ENCODE results near the gene GRK7. TPM values are rescaled to one million over a fixed set of nuclear protein-coding genes. Genes with fewer than 3 reads are reported as not detected.

The GRK7 gene
- total and polyA plus RNA-seq, 2 experiments from 2014 or later: 0.07 TPM; not detected in 1

DNA sequence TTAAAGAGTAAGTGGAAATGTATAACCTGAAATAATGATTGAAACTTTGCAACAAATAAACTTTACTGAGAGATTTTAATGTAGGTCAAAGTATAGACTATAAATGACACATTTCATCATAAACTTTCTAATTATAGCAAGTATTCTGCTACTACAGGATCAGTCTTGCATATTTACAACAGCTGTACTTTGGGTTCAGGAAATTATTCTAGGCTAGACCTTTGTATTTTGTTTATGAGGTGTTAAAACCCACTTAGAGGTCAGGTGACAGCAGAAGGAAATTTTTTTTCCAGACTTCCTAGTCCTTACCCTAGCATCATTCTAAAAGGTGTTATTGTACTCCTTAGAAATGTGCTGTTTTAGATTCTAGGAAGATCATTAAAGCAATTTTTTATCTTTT is 22.9 kb upstream of the GRK7 start:
- peaks cover 36% of the 10 kb centered on the region for H3K4me1 ChIP-seq (ENCODE audit: insufficient read depth)
- no peaks in the 10 kb centered on the region for H3K36me3 ChIP-seq (replicated peaks; ENCODE audit: insufficient read depth, low read depth)
- no peaks in the 10 kb centered on the region for H3K9me2 ChIP-seq (replicated peaks; ENCODE audit: insufficient read depth)
- H3K4me3 ChIP-seq: no peak overlapping the region
- no peak overlapping the region for H2AFZ ChIP-seq
- H3K79me2 ChIP-seq: peaks cover 65% of the 10 kb centered on the region
- TF ChIP-seq EZH2phosphoT487 (IDR thresholded peaks at IDR 0.05; ENCODE audit: low read depth, severe bottlenecking, unreplicated experiment) (no peak), EZH2 (IDR thresholded peaks at IDR 0.05; ENCODE audit: borderline replicate concordance) (no peak)
- TF ChIP-seq, protein P1, sequence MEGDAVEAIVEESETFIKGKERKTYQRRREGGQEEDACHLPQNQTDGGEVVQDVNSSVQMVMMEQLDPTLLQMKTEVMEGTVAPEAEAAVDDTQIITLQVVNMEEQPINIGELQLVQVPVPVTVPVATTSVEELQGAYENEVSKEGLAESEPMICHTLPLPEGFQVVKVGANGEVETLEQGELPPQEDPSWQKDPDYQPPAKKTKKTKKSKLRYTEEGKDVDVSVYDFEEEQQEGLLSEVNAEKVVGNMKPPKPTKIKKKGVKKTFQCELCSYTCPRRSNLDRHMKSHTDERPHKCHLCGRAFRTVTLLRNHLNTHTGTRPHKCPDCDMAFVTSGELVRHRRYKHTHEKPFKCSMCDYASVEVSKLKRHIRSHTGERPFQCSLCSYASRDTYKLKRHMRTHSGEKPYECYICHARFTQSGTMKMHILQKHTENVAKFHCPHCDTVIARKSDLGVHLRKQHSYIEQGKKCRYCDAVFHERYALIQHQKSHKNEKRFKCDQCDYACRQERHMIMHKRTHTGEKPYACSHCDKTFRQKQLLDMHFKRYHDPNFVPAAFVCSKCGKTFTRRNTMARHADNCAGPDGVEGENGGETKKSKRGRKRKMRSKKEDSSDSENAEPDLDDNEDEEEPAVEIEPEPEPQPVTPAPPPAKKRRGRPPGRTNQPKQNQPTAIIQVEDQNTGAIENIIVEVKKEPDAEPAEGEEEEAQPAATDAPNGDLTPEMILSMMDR (IDR thresholded peaks at IDR 0.05; ENCODE audit: poor library complexity): no peak
- H3K4me2 ChIP-seq: peak overlapping the region; percentile 73
- peaks cover 28% of the 10 kb centered on the region for H4K20me1 ChIP-seq (ENCODE audit: insufficient read depth, poor library complexity, severe bottlenecking)
- DNase-seq (ENCODE audit: low spot score): peak; percentile 39
- no peaks in the 10 kb centered on the region for H3K27me3 ChIP-seq
- H3K27ac ChIP-seq: peak overlapping the region; percentile 96
- H3K9me3 ChIP-seq (ENCODE audit: low read depth): no peaks in the 10 kb centered on the region

DNA sequence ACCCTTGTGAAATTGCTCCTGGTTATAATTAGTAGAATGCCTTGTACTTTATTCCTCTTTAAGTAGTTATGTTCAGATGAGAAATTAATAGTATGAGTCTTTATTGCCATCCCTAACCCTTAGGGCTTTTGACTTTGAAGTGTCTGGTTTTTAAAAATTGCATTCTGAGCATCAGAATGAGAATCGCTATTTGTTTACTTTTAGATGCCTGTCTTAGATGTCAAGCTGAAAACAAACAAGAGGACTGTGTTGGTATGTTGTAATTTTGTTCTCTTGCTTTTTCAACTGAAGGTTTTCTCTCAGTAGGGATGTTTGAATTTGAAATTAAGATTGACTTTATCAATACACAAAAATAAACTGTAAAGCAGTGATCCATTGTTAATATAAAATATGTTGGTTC is 19.9 kb upstream of the GRK7 start:
- peaks cover 82% of the 10 kb centered on the region for H3K79me2 ChIP-seq
- TF ChIP-seq, protein P1 (IDR thresholded peaks at IDR 0.05; ENCODE audit: poor library complexity): no peak
- TF ChIP-seq EZH2phosphoT487 (IDR thresholded peaks at IDR 0.05; ENCODE audit: low read depth, severe bottlenecking, unreplicated experiment) (no peak), EZH2 (IDR thresholded peaks at IDR 0.05; ENCODE audit: borderline replicate concordance) (no peak)
- WGBS (ENCODE audit: low lambda C conversion rate, missing lambda C conversion rate): 17% methylated on average over 1 of the region's 1 CpG
- no peak overlapping the region for H3K27ac ChIP-seq
- no peak overlapping the region for H2AFZ ChIP-seq
- H4K20me1 ChIP-seq (ENCODE audit: insufficient read depth, poor library complexity, severe bottlenecking): peaks cover 28% of the 10 kb centered on the region
- peak overlapping the region; percentile 8 for H3K4me2 ChIP-seq
- no peaks in the 10 kb centered on the region for H3K36me3 ChIP-seq (replicated peaks; ENCODE audit: insufficient read depth, low read depth)
- peaks cover 36% of the 10 kb centered on the region for H3K4me1 ChIP-seq (ENCODE audit: insufficient read depth)
- no peak overlapping the region for H3K4me3 ChIP-seq
- H3K27me3 ChIP-seq: no peaks in the 10 kb centered on the region
- no peaks in the 10 kb centered on the region for H3K9me2 ChIP-seq (replicated peaks; ENCODE audit: insufficient read depth)
- no peaks in the 10 kb centered on the region for H3K9me3 ChIP-seq (ENCODE audit: low read depth)
- no peak for DNase-seq (ENCODE audit: low spot score)

DNA sequence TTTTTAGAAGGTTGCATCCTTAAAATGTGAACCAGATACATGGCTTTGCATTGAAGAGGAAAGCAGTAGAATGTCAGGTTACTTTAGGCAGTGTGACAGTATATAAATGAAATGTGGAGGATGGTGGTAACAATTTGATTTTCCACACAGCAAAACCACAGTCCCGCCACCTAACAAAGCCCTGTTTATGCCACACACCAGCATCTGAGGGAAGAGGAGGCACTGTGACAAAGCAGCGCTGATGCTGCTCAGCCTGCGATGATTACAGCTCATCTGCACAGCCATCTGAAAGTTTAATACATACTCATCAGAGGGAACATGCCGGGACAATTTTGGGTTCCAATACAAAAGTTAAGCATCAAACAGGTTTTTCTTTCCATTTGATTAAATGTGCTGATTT is 16.2 kb upstream of the GRK7 start:
- H3K4me2 ChIP-seq: no peak overlapping the region
- no peak overlapping the region for H3K27ac ChIP-seq
- H3K4me1 ChIP-seq (ENCODE audit: insufficient read depth): peaks cover 18% of the 10 kb centered on the region
- H3K36me3 ChIP-seq (replicated peaks; ENCODE audit: insufficient read depth, low read depth): no peaks in the 10 kb centered on the region
- WGBS (ENCODE audit: low lambda C conversion rate, missing lambda C conversion rate): 98% methylated on average over 4 of the region's 4 CpGs
- no peaks in the 10 kb centered on the region for H3K9me3 ChIP-seq (ENCODE audit: low read depth)
- no peaks in the 10 kb centered on the region for H3K9me2 ChIP-seq (replicated peaks; ENCODE audit: insufficient read depth)
- H3K27me3 ChIP-seq: no peaks in the 10 kb centered on the region
- no peak for DNase-seq (ENCODE audit: low spot score)
- no peak overlapping the region for H2AFZ ChIP-seq
- TF ChIP-seq EZH2 (IDR thresholded peaks at IDR 0.05; ENCODE audit: borderline replicate concordance): no peak
- no peak overlapping the region for H3K4me3 ChIP-seq
- peaks cover 49% of the 10 kb centered on the region for H3K79me2 ChIP-seq
- H4K20me1 ChIP-seq (ENCODE audit: insufficient read depth, poor library complexity, severe bottlenecking): peaks cover 21% of the 10 kb centered on the region

DNA sequence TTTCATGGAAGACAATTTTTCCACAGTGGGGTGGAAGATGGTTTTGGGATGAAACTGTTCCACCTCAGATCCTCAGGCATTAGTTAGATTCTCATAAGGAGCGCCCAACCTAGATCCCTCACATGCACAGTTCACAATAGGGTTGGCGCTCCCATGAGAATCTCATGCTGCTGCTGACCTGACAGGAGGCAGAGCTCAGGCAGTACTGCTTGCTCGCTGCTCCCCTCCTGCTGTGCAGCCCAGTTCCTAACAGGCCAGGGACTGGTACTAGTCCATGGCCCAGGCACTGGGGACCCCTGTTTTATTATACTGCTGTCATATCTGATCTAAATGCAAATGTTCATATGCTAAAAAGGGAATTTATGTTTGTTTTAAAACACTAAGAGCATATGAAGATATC is 9.8 kb upstream of the GRK7 start:
- Histone ChIP-seq H3K9me3 (ENCODE audit: low read depth) (no peaks in the 10 kb centered on the region), H3K27ac (no peak overlapping the region), H3K9me2 (replicated peaks; ENCODE audit: insufficient read depth) (no peaks in the 10 kb centered on the region), H3K4me3 (no peak overlapping the region), H2AFZ (no peak overlapping the region), H4K20me1 (ENCODE audit: insufficient read depth, poor library complexity, severe bottlenecking) (no peaks in the 10 kb centered on the region), H3K27me3 (no peaks in the 10 kb centered on the region), H3K4me2 (no peak overlapping the region), H3K36me3 (replicated peaks; ENCODE audit: insufficient read depth, low read depth) (no peaks in the 10 kb centered on the region), H3K79me2 (no peaks in the 10 kb centered on the region), H3K4me1 (ENCODE audit: insufficient read depth) (no peaks in the 10 kb centered on the region)
- DNase-seq (ENCODE audit: low spot score): no peak
- no peak for TF ChIP-seq EZH2phosphoT487 (IDR thresholded peaks at IDR 0.05; ENCODE audit: low read depth, severe bottlenecking, unreplicated experiment)
- no peak for TF ChIP-seq EZH2 (IDR thresholded peaks at IDR 0.05; ENCODE audit: borderline replicate concordance)
- TF ChIP-seq, protein P1 (IDR thresholded peaks at IDR 0.05; ENCODE audit: poor library complexity): no peak
- WGBS (ENCODE audit: low lambda C conversion rate, missing lambda C conversion rate): 87% methylated on average over 3 of the region's 3 CpGs
